Measurements from ENCODE around the gene SCTR. TPM values are rescaled to one million over a fixed set of nuclear protein-coding genes. Genes with fewer than 3 reads are reported as not detected.
"Not testable (repeated sequence)": the region's sequence is repeated elsewhere in the genome, so short reads cannot be mapped to it uniquely, and the experiment has no call there.

Gene SCTR
- total RNA-seq, 1 donor from 2014 or later, result not detected

GRCh38 chr2:119405151-119405550 is 119.1 kb downstream of the SCTR start:
- no peak overlapping the region for H3K27ac Mint-ChIP-seq
- H3K27me3 Mint-ChIP-seq (ENCODE audit: insufficient read depth, low read depth), result peaks cover 5% of the 10 kb centered on the region
- no peaks in the 10 kb centered on the region for H3K27me3 ChIP-seq
- no peaks in the 10 kb centered on the region for H3K9me3 Mint-ChIP-seq
- DNase-seq (ENCODE audit: low spot score), result no peak
- H3K9me3 ChIP-seq (ENCODE audit: low read depth), result no peaks in the 10 kb centered on the region
- TF ChIP-seq EZH2 (IDR thresholded peaks at IDR 0.05), result no peak
- no peak for TF ChIP-seq EZH2phosphoT487 (IDR thresholded peaks at IDR 0.05)
- TF ChIP-seq CTCF (IDR thresholded peaks at IDR 0.05), result no peak
- H3K4me3 Mint-ChIP-seq, result no peak overlapping the region
- H3K4me1 Mint-ChIP-seq, result peaks cover 5% of the 10 kb centered on the region
- no peak overlapping the region for H2AFZ ChIP-seq (replicated peaks)
- H4K20me1 ChIP-seq (ENCODE audit: low read depth), result no peaks in the 10 kb centered on the region
- H3K27ac ChIP-seq, result no peak overlapping the region
- H3K4me3 ChIP-seq, result no peak overlapping the region
- no peaks in the 10 kb centered on the region for H3K36me3 Mint-ChIP-seq
- H3K9ac ChIP-seq, result no peak overlapping the region
- H3K4me2 ChIP-seq, result no peak overlapping the region
- no peaks in the 10 kb centered on the region for H3F3A ChIP-seq (ENCODE audit: low read depth)
- H3K4me1 ChIP-seq, result no peaks in the 10 kb centered on the region
- H3K79me2 ChIP-seq (ENCODE audit: low read depth), result no peaks in the 10 kb centered on the region
- no peaks in the 10 kb centered on the region for H3K36me3 ChIP-seq

DNA sequence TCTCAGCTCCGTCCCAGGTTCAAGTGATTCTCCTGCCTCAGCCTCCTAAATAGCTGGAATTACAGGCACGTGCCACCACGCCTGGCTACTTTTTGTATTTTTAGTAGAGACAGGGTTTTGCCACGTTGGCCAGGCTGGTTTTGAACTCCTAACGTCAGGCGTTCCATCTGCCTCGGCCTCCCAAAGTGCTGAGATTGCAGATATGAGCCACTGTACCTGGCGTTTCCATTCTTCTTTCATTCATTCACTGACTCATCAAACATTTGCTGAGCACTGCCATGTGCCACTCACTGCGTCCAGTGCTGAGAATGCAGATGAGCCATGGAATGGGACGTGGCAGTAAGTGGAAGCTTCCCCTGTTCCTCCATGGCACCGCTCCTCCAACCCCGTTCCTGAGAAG is 120.7 kb downstream of the SCTR start:
- H3K27ac ChIP-seq; DNase-seq (ENCODE audit: low spot score); H3K9ac ChIP-seq; H3K9me3 Mint-ChIP-seq; H3K79me2 ChIP-seq (ENCODE audit: low read depth); H3F3A ChIP-seq (ENCODE audit: low read depth); H3K36me3 Mint-ChIP-seq; H3K36me3 ChIP-seq; H4K20me1 ChIP-seq (ENCODE audit: low read depth); H3K4me1 Mint-ChIP-seq; H3K9me3 ChIP-seq (ENCODE audit: low read depth); H3K4me3 ChIP-seq; H3K27me3 ChIP-seq; H3K27me3 Mint-ChIP-seq (ENCODE audit: insufficient read depth, low read depth); H3K4me2 ChIP-seq; H3K27ac Mint-ChIP-seq; H3K4me3 Mint-ChIP-seq; H2AFZ ChIP-seq (replicated peaks); H3K4me1 ChIP-seq: not testable (repeated sequence)

GRCh38 chr2:119402645-119403560 is 121.4 kb downstream of the SCTR start:
- no peaks in the 10 kb centered on the region for H3K36me3 ChIP-seq
- no peak overlapping the region for H3K27ac ChIP-seq
- H3K4me1 Mint-ChIP-seq, result peaks cover 4% of the 10 kb centered on the region
- no peaks in the 10 kb centered on the region for H3K9me3 ChIP-seq (ENCODE audit: low read depth)
- no peaks in the 10 kb centered on the region for H3K79me2 ChIP-seq (ENCODE audit: low read depth)
- H3K27me3 Mint-ChIP-seq (ENCODE audit: insufficient read depth, low read depth), result peaks cover 4% of the 10 kb centered on the region
- TF ChIP-seq CTCF (IDR thresholded peaks at IDR 0.05), result no peak
- TF ChIP-seq EZH2 (IDR thresholded peaks at IDR 0.05), result no peak
- TF ChIP-seq EZH2phosphoT487 (IDR thresholded peaks at IDR 0.05), result no peak
- no peaks in the 10 kb centered on the region for H4K20me1 ChIP-seq (ENCODE audit: low read depth)
- H3K4me3 Mint-ChIP-seq, result no peak overlapping the region
- no peak overlapping the region for H2AFZ ChIP-seq (replicated peaks)
- H3K27me3 ChIP-seq, result no peaks in the 10 kb centered on the region
- no peaks in the 10 kb centered on the region for H3K36me3 Mint-ChIP-seq
- H3F3A ChIP-seq (ENCODE audit: low read depth), result no peaks in the 10 kb centered on the region
- no peak overlapping the region for H3K27ac Mint-ChIP-seq
- no peak overlapping the region for H3K9ac ChIP-seq
- H3K4me2 ChIP-seq, result no peak overlapping the region
- H3K4me3 ChIP-seq, result no peak overlapping the region
- DNase-seq (ENCODE audit: low spot score), result no peak
- H3K4me1 ChIP-seq, result no peaks in the 10 kb centered on the region
- H3K9me3 Mint-ChIP-seq, result no peaks in the 10 kb centered on the region

- H3F3A ChIP-seq (ENCODE audit: low read depth), result no peaks in the 10 kb centered on the region
- Mint-ChIP-seq H3K36me3 (no peaks in the 10 kb centered on the region), H3K9me3 (no peaks in the 10 kb centered on the region), H3K27me3 (ENCODE audit: insufficient read depth, low read depth) (peaks cover 4% of the 10 kb centered on the region), H3K27ac (no peak overlapping the region), H3K4me1 (no peaks in the 10 kb centered on the region), H3K4me3 (no peak overlapping the region)
- TF ChIP-seq EZH2phosphoT487 (IDR thresholded peaks at IDR 0.05) (no peak), CTCF (IDR thresholded peaks at IDR 0.05) (no peak), EZH2 (IDR thresholded peaks at IDR 0.05) (no peak)
- no peak overlapping the region for H3K27ac ChIP-seq
- no peaks in the 10 kb centered on the region for H3K9me3 ChIP-seq (ENCODE audit: low read depth)
- no peaks in the 10 kb centered on the region for H3K27me3 ChIP-seq
- no peak overlapping the region for H3K9ac ChIP-seq
- H3K4me2 ChIP-seq, result no peak overlapping the region
- no peak overlapping the region for H3K4me3 ChIP-seq
- DNase-seq (ENCODE audit: low spot score), result no peak
- no peaks in the 10 kb centered on the region for H3K4me1 ChIP-seq
- H3K79me2 ChIP-seq (ENCODE audit: low read depth), result no peaks in the 10 kb centered on the region
- H2AFZ ChIP-seq (replicated peaks), result no peak overlapping the region
- no peaks in the 10 kb centered on the region for H3K36me3 ChIP-seq
- no peaks in the 10 kb centered on the region for H4K20me1 ChIP-seq (ENCODE audit: low read depth)
These were observed 122.2 kb downstream of the SCTR start for GRCh38 chr2:119402106-119402505.
